HG03064 (cell line): ENCODE measurements around the gene CEP131.

ENCODE experiments used
- ATAC-seq: cut with Tn5 transposase; IDR thresholded peaks from one replicate; pipeline ENCODE4 v1.9.1; 2021; ENCODE audit warnings: low read depth; ENCODE audit not compliant: unreplicated experiment

Gene CEP131

GRCh38 chr17:81252326-81252986 is 29.7 kb upstream of the CEP131 start:
- ATAC-seq, result no peak

GRCh38 chr17:81251709-81252301 is 29.0 kb upstream of the CEP131 start:
- no peak for ATAC-seq

DNA sequence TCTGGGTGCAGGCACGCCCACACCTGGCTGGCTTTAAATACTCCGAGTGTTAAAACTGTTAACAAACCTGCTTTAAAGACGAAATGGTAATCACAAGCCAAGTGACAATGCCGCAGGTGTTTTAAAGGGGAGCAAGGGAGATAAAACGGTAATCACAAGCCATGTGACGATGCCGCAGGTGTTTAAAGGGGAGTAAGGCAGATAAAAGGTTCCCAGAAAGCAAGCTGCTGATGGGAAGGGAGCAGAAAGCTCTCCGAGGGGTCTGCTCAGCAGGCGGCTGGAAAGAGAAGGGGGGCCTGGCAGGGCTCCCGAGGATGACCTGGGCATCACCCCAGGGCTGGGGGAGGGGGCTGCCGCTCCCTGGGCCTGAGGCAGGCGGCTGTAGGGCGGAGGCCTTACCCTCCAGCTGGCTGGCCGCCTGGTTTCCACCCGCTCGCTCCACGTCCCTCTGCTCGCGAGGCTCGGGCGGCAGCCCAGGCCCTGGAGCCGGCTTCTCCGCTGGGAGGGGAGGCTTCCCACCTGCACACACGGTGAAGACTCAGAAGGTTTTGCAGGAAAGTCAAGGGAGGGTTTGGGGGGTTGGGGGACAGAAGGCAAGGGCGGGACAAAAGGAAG is 28.4 kb upstream of the CEP131 start:
- ATAC-seq, result no peak

- ATAC-seq, result no peak
Measured at GRCh38 chr17:81250286-81251093, 27.7 kb upstream of the CEP131 start.

- ATAC-seq, result no peak
Measured at GRCh38 chr17:81249223-81250040, 26.7 kb upstream of the CEP131 start.

DNA sequence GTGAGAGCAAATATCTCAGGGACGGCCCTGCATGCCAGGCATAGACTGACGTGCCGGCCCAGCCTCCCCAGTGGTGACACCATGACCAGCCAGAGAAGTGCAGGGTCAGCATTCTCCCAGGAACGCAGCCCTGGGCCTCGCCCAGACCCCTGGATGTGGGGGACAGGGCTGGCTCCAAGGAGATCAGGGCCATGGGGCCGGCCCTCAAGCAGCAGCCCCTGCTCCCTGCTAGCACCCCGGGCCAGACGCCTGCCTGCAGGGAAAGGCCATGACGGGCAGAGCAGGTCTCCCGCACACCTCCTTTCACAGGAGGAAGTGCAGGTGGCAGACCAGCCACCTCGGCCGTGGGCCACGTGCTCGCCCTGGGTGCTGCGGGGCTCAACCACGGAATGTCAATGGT is 25.9 kb upstream of the CEP131 start:
- no peak for ATAC-seq

GRCh38 chr17:81247339-81247990 is 24.7 kb upstream of the CEP131 start:
- ATAC-seq, result no peak

DNA sequence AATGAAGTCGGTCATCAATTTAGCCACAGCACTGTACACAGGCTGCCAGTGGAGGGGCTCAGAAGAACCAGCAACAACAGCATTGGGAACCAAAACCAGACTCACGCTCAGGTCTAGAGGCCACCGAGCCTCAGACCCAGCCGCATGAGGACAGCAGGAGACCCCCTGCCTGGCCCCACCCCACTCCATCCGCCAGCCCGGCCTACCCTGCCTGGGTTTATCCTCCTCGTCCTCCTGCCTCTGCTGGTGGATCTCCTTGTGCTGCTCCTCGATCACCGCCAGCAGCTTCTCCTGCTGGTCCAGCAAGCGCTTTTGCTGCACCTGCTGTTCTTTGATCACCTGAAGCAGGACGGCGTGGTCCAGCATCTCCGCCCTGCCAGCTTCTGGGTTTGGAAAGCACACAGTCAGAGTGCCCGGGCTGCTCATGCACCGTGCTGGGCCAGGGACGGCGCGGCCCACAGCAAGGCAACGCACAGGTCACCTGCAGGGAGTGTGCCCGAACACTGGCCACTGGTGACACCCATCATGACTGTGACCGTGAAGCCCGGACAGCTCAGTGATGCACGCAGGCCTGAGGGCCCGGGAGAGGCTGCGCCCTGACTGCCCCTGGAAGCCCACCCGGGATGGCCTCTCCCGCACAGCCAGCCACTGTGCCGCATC is 24.0 kb upstream of the CEP131 start:
- no peak for ATAC-seq

DNA sequence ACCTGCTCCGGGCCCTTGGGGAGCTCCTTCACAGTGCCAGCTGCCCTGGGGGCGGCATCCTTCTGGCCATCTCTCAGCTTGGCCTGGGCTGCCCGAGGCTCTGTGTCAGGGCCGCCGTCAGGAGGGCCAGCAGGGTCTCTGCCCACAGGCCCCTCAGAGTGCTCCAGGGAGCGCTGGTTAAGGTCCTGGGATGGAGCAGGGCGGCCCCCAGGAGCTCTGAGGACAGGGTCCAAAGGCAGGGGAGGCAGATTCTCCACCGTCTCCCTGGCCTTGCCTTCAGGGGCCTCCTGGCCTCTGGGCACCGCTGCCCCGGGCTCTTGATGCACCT is 23.5 kb upstream of the CEP131 start:
- ATAC-seq, result no peak

DNA sequence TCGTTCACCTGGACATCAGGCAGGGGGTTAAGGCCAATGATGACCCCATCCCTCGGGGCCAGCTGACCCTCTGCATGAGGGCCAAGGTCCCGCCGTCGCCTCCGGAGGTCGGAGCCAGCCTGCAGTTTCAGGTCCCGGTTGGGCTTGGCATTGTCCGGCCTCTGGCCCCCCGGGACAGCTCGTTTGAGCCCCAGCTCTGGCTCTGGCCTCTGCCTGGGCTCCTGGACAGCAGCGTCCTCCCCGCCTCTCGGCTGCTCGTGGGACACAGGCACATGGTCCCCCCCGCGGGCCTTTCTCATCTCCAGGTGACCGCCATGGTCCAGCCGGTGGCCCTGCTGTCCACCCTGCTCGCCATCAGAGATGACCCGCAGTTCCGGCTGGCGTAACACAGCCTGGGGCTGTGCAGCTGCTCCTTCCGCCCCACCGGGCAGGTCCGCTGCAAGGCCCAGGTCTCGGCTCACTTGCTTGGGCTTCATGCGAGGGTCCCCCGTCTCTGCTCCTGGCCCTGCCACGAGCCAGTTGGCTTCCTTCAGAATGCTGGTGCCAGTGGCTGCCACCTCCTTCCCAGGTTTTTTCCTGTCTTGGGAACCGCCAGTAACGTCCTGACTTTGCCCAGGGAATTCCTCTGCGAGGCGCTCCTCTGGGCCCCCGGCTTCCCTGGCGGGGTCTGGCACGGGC is 23.0 kb upstream of the CEP131 start:
- ATAC-seq, result no peak

DNA sequence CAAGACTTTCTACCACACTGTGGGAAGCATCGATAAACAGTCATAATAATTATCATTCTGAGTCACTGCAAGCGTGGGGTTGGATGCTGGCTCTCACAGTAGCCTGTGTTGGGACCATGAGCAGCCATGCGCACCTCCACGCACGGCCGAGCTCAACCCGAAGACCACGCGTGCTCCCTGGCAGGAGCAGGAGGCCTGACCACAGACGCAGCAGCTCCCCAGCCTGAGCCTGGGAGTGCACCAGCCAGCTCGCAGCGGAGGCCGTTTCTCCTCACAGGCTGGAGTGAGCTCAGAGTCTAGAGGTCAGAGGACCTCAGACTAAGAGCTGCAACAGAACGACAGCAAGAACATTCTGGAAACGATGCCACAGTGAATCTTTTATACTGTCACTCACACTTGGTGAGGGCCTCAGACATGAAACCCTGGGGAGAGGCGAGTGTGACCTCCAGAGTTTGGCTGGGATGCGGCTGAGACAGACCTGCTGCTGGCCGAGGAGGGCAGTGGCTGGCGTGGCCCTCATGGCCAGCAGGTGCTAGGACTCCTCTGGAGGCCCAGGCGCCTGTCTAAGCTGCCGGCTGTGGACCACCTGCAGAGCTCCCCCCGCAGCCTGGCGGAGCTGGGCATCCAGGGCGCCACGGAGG is 22.4 kb upstream of the CEP131 start:
- ATAC-seq, result no peak

- ATAC-seq, result no peak
Measured at GRCh38 chr17:81244358-81245023, 21.7 kb upstream of the CEP131 start.

DNA sequence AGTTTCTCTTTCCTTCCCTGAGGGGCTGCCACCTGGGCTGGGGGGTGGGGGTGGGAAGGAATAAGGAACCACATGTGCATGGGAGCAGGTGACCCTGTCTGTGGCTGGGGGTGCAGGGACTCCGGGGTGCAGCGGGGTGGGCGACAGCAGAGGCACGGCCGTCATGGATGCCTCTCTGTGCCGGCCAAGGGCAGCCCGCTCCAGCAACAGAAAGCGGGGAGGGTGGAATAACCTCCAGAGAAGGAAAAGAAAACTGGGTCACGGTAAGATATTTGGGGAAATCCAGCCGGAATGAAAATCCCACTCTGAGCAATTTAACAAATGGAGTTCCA is 20.5 kb upstream of the CEP131 start:
- ATAC-seq, result no peak

DNA sequence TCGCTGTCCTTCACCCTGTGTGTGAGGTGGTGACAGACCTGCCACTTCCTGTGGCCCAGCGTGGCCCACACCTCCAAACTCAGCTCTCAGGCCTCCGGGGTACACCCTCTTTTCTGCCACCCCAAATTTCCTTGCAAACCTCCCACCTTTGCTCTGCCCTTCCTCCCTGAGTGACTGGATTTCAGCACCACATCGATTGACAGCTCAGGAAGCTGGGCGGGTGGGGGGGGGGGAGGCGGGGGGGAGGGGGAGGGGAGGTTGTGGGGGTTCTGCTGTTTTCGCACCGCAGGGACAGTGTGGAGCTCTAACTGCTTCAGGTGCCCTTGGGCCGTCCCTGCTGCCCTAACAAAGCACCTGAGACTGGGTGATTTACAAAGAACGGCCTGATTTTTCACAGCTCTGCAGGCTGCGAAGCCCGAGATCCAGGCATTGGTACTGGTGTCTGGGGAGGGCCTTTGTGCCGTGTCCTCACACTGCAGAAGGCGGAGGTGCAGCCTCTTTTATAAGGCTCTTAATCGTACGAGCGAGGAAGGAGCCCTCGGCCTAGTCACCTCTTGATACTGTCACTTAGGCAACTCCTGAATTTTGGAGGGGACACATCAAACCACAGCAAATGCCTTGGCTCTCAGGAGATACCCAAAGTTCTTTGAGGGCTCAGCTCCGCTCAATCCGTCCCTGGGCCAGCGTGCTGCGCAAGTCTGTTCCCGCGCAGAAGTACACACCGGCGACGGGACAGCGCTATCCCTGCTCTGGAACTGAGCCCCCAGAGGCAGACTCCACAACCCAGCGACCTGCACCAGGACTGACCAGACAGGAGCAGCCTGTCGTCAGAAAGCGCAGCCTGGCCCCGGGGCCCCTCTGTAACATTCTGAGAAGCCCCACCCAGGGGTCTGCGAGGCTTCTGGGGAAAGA is 19.9 kb upstream of the CEP131 start:
- ATAC-seq, result no peak

DNA sequence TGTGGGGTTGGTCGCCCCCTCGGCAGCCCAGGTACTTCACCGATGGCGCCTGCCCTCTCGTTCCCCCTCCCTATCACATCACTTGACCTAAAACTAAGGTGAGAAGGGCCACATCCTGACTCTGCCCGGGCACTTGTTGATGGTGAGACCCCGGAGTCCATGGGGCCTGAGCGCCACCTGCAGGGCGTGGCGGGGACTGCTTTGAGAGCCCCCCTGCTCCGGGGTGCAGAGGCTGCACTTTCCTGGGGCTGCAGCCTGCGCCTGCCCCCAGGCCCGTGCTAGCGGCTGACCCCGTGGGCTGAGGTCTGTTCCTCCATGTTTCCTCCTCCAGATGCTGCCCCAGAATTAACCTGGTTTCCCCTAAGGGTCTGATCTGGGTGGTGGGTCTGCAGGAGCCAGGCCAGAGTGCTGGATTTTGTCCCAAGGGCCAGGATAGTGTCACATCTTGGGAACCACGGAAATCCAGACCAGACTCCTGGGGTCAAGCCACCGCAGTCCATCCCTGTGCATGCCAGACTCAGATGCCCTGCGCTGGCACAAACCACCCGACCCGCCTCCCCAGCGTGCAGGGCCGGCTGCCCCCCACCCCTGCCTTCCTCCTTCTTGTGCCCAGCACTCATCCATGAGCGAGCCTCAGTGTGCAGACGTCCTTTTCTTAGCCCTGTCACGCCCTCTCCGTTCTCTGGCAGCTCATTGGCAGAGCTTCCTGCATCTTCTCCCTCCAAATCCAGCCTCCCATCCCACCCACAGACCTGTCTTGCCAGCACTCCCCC is 19.1 kb upstream of the CEP131 start:
- ATAC-seq, result no peak

DNA sequence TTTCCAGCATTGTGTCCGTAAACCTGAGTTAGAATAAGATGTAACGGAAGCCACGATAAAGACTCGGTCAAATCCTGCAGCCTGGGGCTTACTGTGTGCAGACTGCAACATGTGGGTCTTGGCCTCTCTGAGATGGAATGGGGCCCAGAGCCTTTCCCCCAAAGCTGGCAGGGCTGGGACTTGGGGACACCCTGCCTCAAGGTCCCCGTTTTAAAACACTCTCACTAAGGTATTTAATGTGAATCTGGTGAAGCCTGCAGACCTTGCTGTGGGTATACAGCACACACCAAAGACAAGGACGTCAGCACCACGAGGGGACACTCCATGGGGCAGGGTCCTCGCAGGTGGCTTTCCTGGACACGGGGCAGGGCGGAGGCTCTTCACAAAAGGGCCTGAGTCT is 18.4 kb upstream of the CEP131 start:
- no peak for ATAC-seq

DNA sequence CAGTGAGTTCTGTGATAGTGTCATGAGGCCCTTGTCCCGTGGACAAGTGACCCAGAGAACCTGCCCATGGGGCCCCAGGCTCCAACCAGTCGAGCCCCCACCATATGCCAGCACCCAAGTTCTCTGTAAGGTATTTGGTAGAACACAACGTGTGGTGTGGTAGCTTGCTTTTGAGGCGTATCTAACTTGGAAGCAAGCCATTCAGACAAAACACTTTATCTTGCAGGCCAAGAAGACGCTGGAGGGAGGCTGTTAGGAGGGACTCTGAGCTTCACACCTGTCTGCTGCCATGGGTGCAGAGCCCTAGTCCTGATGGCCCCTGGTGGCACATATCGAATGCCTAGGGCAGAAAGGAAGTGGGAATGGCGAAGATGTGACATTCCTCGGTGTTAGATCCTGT is 18.0 kb upstream of the CEP131 start:
- no peak for ATAC-seq
